Activated CD4-positive, alpha-beta T cell treated with anti-CD3 and anti-CD28 coated beads for 48 hours (primary cell): ENCODE measurements around the gene KNL1.
"Not testable (repeated sequence)": the region's sequence is repeated elsewhere in the genome, so short reads cannot be mapped to it uniquely, and the experiment has no call there.

Experiments used
- DNase-seq: peaks from one replicate; pipeline ENCODE4 v3.0.0-alpha.2; 2020

The KNL1 gene

GRCh38 chr15:40590667-40591050 is 3.4 kb upstream of the KNL1 start:
- no peak for DNase-seq

DNA sequence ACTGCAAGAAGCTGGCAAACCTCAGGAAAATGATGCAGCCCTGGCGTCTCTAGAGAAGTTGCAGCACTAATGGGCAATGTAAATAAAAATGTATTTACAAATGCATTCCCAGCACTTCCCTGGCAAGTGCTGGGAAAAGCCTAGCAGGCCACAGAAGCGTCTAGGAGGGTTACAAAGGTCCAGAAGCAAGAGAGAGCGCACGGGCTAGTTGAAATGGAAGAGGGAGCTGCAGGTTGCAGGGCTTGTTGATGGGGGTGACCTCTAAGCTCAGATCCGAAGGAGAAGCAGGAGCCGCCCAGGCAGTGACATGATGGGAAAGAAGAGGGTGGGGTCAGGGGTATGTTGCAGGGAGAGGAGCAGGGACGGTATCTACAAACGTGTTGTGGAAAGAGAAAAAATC is 2.7 kb upstream of the KNL1 start:
- no peak for DNase-seq

- DNase-seq: no peak
These were observed 884 bp upstream of the KNL1 start for GRCh38 chr15:40593165-40593564.

DNA sequence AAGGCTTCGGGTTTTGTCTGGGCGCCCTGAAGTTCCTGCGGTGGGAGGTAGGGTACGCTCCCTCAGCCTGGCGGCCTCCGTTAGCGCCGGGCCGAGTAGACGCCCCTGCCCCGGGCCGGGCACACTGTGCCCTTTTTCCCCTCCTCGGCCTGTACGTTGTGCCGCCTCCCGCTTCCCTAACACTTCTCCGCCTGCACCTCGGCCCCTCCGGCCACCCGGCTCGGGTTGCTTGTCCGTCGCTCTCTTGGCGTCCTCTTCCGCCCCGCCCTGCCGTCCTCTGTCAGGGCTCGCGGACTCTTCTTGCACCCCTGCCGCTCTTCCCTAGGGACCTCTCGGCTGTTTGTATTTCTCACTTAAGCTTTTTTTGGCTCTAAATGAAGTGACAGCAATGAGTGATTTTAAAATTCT is 384 bp downstream of the KNL1 start:
- no peak for DNase-seq

GRCh38 chr15:40595219-40595618 is 1.2 kb downstream of the KNL1 start:
- no peak for DNase-seq

GRCh38 chr15:40595773-40596172 is 1.7 kb downstream of the KNL1 start:
- no peak for DNase-seq

DNA sequence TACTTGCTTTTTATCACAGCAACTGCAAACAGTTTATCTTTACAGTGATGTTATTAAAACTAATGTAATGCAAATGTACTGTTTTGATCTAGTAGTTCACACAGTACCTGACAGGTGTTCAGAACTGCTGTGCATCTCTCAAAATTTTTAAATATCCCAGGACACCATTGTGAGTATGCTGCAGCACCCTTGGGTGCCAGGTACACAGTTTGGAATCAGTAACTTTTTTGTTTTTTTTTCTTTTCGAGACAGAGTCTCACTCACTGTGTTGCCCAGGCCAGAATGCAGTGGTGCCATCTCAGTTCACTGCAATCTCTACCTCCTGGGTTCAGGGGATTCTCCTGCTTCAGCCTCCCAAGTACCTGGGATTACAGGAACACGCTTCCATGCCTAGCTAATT is 3.0 kb downstream of the KNL1 start:
- no peak for DNase-seq

DNA sequence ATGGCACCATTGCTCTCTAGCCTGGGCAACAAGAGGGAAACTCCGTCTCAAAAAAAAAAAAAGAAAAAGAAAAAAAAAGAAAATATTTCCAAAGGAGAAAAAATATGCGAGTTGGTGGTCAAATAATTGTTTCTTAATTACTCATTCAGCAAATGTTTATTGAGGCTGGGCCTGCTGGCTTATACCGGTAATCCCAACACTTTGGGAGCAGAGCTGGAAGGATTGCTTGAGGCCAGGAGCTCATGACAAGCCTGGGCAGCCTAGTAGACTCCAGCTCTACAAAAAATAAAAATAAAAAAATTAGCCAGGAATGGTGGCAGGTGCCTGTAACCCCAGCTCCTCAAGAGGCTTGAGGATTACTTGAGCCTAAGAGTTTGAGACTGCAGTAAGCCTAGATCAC is 4.1 kb downstream of the KNL1 start:
- no peak for DNase-seq

- no peak for DNase-seq
These were observed 4.6 kb downstream of the KNL1 start for GRCh38 chr15:40598672-40599071.

DNA sequence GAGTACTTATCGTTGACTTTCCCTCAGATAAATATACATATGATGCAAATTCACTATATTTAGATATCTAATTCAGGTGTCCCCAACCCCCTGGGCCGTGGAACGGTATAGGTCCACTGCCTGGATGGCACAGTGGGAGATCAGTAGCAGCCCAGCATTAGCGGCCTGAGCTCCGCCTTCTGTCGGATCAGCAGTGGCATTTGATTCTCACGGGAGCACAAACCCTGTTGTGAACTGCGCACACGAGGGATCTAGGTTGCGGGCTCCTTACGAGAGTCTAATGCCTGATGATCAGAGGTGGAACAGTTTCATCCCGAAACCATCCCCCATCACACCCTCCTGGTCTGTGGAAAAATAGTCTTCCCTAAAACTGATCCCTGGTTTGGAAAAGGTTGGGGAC is 6.9 kb downstream of the KNL1 start:
- DNase-seq: no peak

DNA sequence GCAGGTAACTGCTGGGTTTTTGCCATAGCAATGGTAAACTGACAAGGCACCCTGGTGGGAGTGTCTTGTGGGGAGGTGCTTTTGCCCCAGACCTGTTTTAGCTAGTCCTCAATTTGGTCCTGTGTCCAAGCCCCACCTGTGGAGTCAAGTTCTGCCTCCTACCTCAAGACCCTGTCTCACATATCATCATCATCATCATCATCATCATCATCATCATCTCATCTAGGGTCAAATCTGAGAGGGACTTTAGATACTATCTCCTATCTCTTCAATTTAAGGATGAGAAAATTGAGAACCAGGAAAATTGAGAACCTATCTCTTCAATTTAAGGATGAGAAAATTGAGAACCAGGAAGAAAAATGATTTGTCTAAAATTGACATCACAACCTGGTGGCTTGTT is 9.9 kb downstream of the KNL1 start:
- DNase-seq: no peak

GRCh38 chr15:40613080-40613479 is 19.0 kb downstream of the KNL1 start:
- DNase-seq: no peak

- DNase-seq: no peak
These were observed 24.0 kb downstream of the KNL1 start for GRCh38 chr15:40618023-40618422.

DNA sequence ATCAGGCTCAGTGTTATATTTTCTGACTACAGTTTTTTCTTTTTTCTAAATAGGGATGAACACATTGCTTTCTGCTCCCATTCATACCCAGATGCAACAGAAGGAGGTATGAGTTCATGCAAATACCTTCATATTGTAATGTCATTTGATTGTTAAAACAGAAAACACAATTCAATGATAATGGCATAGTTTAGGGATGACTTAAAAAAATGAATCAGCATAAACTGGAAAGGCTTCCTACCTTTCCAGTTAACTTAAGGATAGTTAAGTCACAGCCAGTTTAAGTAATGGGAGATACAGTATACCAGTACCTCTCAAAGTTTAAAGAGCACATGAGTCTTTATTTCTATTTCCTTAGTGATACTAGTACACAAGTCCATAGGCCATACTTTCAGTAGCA is 24.9 kb downstream of the KNL1 start:
- DNase-seq: no peak

GRCh38 chr15:40623361-40623760 is 29.3 kb downstream of the KNL1 start:
- DNase-seq: no peak

DNA sequence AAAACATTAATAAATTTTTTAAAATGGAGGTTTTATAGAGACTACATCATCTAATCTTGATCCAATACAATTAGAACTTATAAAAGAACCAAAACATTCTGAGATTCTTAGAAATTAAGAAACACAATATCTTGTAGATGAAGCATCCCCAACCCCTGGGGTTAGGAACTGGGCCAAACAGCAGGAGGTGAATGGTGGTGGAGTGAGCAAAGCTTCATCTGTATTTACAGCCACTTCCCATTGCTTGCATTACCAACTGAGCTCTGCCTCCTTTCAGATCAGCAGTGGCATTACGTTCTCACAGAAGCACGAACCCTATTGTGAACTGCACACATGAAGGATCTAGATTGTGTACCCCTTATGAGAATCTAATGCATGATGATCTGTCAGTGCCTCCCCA is 36.3 kb downstream of the KNL1 start:
- DNase-seq: no peak

DNA sequence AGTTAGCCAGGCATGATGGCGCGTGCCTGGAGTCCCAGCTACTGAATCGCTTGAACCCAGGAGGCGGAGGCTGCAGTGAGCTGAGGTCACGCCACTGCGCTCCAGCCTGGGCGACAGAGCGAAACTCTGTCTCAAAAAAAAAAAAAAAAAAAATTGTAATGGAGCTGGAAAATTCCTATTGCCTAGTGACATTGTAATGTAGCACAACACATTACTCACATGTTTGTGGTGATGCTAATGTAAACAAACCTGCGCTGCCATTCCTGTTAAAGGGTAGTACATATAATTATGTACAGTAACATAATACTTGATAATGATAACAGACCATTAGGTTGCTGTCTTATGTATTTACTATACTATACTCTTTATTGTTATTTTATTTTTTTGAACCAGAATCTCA is 39.1 kb downstream of the KNL1 start:
- DNase-seq: no peak

DNA sequence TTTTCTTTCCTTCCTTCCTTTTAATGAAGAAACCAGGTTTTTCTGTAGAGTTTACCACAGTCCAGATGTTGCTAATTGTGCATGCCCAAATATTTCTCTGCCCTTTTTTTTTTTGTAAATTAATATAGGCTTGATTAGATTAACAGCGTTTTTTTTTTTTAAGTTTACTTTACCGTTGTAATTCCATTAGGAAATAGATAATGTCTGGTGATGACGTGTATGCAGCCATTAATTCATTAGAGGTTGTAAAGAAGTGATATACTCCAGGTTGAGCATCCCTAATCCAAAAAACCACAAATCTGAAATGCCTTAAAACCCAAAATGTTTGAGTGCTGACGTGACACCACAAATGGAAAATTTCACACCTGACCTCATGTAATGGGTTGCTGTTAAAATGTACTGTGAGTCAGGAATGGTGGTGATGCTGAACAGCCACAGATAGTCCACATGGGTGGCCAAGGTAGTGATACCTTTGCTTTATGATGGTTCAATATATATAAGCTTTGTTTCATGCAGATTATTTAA is 43.2 kb downstream of the KNL1 start:
- DNase-seq: no peak

DNA sequence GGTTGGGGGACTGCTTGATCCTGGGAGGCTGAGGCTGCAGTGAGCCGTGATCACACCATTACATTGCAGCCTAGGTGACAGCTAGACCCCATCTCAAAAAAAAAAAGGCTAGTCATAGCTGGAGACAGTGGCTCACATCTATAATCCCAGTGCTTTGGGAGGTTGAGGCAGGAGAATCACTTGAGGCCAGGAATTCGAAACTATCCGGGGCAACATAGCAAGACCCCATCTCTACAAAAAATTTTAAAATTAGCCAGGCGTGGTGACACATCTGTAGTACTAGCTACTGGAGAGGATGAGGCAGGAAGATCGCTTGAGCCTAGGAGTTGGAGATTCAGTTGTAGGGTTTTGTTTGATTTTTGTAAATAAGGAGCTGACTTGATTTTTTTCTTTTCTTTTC is 45.6 kb downstream of the KNL1 start:
- no peak for DNase-seq

- no peak for DNase-seq
These were observed 53.5 kb downstream of the KNL1 start for GRCh38 chr15:40647523-40647922.

DNA sequence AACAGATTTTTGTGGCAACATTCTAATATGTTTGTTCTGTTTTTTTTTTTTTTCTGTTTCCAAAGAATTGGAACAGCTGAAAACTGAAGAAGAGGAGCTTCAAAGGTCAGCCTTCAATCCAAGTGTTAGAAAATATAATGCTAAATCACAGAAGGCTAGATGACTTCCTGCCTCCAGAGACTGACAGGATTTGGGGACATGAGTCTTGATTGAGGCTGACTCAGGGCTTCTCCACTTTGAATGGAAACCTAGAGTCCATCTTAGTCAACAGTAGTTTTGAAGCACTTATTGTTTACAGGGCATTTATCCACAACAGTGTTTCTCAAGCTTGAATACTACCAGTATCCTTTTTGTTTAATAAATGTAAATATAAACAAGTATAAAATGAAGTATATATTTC is 56.4 kb downstream of the KNL1 start:
- no peak for DNase-seq

DNA sequence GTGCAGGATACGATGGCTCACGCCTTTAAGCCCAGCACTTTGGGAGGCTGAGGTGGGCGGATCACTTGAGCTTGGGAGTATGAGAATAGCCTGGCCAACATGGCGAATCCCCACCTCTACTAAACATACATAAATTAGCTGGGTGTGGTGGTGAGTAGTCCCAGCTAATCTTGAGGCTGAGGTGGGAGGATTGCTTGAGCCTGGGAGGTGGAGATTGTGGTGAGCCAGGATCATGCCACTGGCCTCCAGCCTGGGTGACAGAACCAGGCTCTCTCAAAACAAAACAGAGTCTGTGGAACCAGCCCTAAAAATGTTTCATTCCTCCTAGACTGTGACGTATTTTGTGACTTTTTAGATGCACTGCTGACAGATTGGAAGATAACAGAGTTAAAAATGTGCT is 66.6 kb downstream of the KNL1 start:
- DNase-seq: no peak

- no peak for DNase-seq
These were observed 70.9 kb downstream of the KNL1 start for GRCh38 chr15:40664909-40665308.

- DNase-seq: not testable (repeated sequence)
These were observed 82.2 kb downstream of the KNL1 start for GRCh38 chr15:40676290-40676689.

DNA sequence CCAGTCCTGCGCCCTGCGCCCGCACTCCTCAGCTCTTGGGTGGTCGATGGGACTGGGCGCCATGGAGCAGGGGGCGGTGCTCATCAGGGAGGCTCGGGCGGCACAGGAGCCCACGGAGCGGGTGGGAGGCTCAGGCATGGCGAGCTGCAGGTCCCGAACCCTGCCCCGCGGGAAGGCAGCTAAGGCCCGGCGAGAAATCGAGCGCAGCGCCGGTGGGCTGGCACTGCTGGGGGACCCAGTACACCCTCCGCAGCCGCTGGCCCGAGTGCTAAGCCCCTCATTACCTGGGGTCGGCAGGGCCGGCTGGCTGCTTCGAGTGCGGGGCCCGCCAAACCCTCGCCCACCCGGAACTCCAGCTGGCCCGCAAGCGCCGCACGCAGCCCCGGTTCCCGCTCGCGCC is 82.9 kb downstream of the KNL1 start:
- not testable (repeated sequence) for DNase-seq

- no peak for DNase-seq
These were observed 86.1 kb downstream of the KNL1 start for GRCh38 chr15:40680151-40680550.
